Omental fat pad (tissue), 4 donors: ENCODE measurements around the gene TGFBR3. TPM values are rescaled to one million over a fixed set of nuclear protein-coding genes. Genes with fewer than 3 reads are reported as not detected.

Experiments used
- ATAC-seq: fragments of 150-250 bp; one replicate; pipeline ENCODE4 v1.9.1; 2016; ENCODE audit warnings: mild to moderate bottlenecking, moderate library complexity; ENCODE audit not compliant: low FRiP score
- DNase-seq: peaks from one replicate; pipeline ENCODE4 v3.0.0-alpha.2; 2019; ENCODE audit warnings: low spot score
- CTCF ChIP-seq, 3 donors: fragments of 450-650 bp; IDR thresholded peaks; one replicate each; pipeline ENCODE4 v1.5.1; 2016 to 2017; ENCODE audit warnings: antibody characterized with exemption in 3 of 3, mild to moderate bottlenecking in 3 of 3, moderate library complexity in 2 of 3
- total RNA-seq, 4 donors: library from RNA; depleted of rRNA; stranded (reverse); fragments of >200 nt; gene quantifications; one replicate each; pipeline ENCODE4 v1.1.0, GENCODE V29; 2016

The TGFBR3 gene
- total RNA-seq, 4 donors from 2014 or later, result 104 to 267 (median 196) TPM

GRCh38 chr1:91777196-91777595 is 108.8 kb downstream of the TGFBR3 start:
- no peak for DNase-seq
- no peak for ATAC-seq
- TF ChIP-seq CTCF (IDR thresholded peaks at IDR 0.05), result no peak

- TF ChIP-seq CTCF (IDR thresholded peaks at IDR 0.05), result no peak
- ATAC-seq (no peak), DNase-seq (no peak)
Measured at GRCh38 chr1:91776068-91776794, 109.7 kb downstream of the TGFBR3 start.

- no peak for DNase-seq
- ATAC-seq, result no peak
- TF ChIP-seq CTCF (IDR thresholded peaks at IDR 0.05), result no peak
Measured at GRCh38 chr1:91775227-91775626, 110.7 kb downstream of the TGFBR3 start.

GRCh38 chr1:91774520-91775203 is 111.3 kb downstream of the TGFBR3 start:
- no peak for ATAC-seq
- TF ChIP-seq CTCF (IDR thresholded peaks at IDR 0.05), result no peak
- DNase-seq, result no peak

GRCh38 chr1:91771717-91772116 is 114.2 kb downstream of the TGFBR3 start:
- no peak for TF ChIP-seq CTCF (IDR thresholded peaks at IDR 0.05)
- no peak for DNase-seq
- ATAC-seq, result no peak

GRCh38 chr1:91770667-91771268 is 115.2 kb downstream of the TGFBR3 start:
- DNase-seq (no peak), ATAC-seq (no peak)
- no peak for TF ChIP-seq CTCF (IDR thresholded peaks at IDR 0.05)
